Stimulated activated naive B cell treated with anti-CD40 and anti-IgM and Interleukin-4, amounts not matched to agents 10 μg/mL and 1 μg/mL and 100 μg/mL, for 72 hours (primary cell): Measurements from ENCODE around the gene BPGM.

Experiments
- ATAC-seq, 2 donors: fragments of 150-1000 bp; cut with Tn5 transposase; replicated peaks; 2 replicates each; pipeline ENCODE4 v1.10.0; 2021; ENCODE audit warnings: moderate library complexity in 1 of 2
- DNase-seq: peaks from one replicate; pipeline ENCODE4 v3.0.0; 2021
- H3K27ac Mint-ChIP-seq: one replicate; pipeline ENCODE4 v1.8.0; 2022; ENCODE audit warnings: mild to moderate bottlenecking, mixed read lengths
- H3K27me3 Mint-ChIP-seq, 2 donors: one replicate each; pipeline ENCODE4 v1.8.0; 2022; ENCODE audit warnings: mixed read lengths in 2 of 2
- H3K36me3 Mint-ChIP-seq, 2 donors: one replicate each; pipeline ENCODE4 v1.8.0; 2022; ENCODE audit warnings: mixed read lengths in 2 of 2, mild to moderate bottlenecking in 1 of 2
- H3K4me1 Mint-ChIP-seq, 2 donors: one replicate each; pipeline ENCODE4 v1.8.0; 2022; ENCODE audit warnings: mixed read lengths in 2 of 2, mild to moderate bottlenecking in 1 of 2
- H3K4me3 Mint-ChIP-seq, 2 donors: one replicate each; pipeline ENCODE4 v1.8.0; 2022; ENCODE audit warnings: mild to moderate bottlenecking in 2 of 2, mixed read lengths in 2 of 2, moderate library complexity in 1 of 2
- H3K9me3 Mint-ChIP-seq, 2 donors: one replicate each; pipeline ENCODE4 v1.8.0; 2022; ENCODE audit warnings: mixed read lengths in 2 of 2, mild to moderate bottlenecking in 1 of 2

Gene BPGM

DNA sequence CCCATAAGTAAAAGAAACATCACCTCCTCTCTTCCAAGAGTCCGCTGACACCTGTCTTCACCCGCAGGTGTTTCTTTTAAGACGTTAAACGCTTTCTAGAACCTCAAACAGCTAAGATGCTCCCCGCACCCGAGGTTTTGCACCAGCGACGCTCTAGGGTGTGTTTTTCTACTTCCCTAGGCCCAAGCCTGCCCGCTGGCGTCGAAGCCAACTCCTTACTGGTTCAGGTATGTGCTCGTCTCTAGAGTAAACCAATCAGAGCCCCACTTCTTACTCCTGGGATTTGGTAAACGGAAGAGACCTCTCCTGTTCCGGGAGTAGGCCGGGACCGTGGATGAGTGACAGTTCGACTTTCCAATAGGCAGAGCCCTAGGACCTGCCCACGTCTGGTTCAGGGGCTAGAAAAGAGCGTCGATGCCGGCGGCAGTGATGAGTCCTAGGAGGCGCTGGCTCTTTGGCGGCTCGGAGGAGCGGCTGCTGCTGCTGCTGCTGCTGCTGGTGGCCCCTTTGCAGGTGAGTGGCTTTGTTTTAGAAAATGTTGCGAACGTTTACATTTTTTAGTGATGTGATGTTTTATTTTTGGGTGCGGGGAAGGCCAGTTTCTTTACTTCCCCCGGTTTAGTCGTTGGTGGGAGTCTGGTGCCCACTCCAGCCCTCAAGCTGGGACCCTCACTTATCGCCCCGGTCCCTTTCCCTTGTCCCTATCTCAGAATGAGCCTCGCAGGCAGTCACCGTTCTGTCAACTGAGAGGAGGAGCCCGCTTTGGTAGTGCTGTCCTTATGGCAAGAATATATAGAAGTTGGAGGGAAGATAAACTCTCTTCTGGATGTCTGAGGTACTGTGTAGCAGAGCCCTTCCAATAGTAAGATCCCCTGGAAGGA is at the start of gene BPGM:
Gene BPGM (plus strand): TSS at position 429 of the 881 bp plus-strand sequence. CDS start 14,655 bp downstream, outside the sequence.
- peaks cover 2 to 4% of the 10 kb centered on the region in 2 donors for H3K9me3 Mint-ChIP-seq
- ATAC-seq (peak; percentile 96 to 97), DNase-seq (peak; percentile 98)
- no peak within 1 kb of the TSS for H3K27ac Mint-ChIP-seq
- H3K27me3 Mint-ChIP-seq, result no peaks in the 10 kb centered on the region
- H3K4me1 Mint-ChIP-seq, result peaks cover 20 to 29% of the 10 kb centered on the region in 2 donors
- no peak within 1 kb of the TSS for H3K4me3 Mint-ChIP-seq
- H3K36me3 Mint-ChIP-seq, result peaks cover 14 to 26% of the 10 kb centered on the region in 2 donors

DNA sequence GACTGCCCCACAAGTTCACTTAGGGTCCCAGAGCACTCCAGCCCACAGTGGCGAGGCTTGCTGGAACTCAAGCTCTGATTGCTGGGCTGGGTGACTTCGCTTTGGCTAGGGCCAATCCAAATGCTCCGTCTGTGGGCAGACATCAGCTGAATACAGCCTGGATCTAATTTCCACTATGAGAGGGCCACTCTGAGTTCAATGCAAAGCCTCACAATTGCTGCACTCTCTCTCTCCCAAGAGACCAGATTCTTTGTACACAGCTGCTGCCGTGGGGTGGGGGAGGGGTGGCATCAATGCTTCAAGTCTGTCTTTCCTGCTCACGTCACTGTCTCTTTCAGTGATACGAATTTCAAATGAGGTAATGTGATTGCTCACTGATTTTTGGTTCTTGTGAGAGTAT is 47.3 kb upstream of the BPGM start:
- DNase-seq (no peak), ATAC-seq (no peak)
- Mint-ChIP-seq H3K4me3 (no peak overlapping the region), H3K27me3 (peaks cover 18 to 36% of the 10 kb centered on the region in 2 donors), H3K36me3 (peaks cover 0 to 3% of the 10 kb centered on the region in 2 donors), H3K27ac (no peak overlapping the region), H3K9me3 (peaks cover 6 to 10% of the 10 kb centered on the region in 2 donors), H3K4me1 (no peaks in the 10 kb centered on the region)

DNA sequence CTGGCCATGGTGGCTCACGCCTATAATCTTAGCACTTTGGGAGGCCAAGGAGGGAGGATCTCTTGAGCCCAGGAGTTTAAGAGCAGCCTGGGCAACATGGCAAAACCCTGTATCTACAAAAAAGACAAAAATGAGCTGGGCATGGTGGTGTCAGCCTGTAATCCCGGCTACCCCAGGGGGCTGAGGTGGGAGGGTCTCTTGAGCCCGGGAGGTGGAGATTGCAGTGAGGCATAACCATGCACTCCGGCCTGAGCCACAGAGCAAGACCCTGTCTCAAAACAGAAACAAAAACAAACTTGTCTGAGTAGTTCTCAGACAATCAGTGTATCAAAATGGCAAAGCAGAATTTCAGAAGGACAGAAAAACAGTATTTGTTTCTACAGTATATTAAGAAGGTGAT is 45.2 kb upstream of the BPGM start:
- peaks cover 5 to 6% of the 10 kb centered on the region in 2 donors for H3K9me3 Mint-ChIP-seq
- ATAC-seq (no peak), DNase-seq (no peak)
- peaks cover 26 to 48% of the 10 kb centered on the region in 2 donors for H3K27me3 Mint-ChIP-seq
- no peak overlapping the region for H3K27ac Mint-ChIP-seq
- H3K36me3 Mint-ChIP-seq, result peaks cover 0 to 3% of the 10 kb centered on the region in 2 donors
- H3K4me1 Mint-ChIP-seq, result peaks cover 1 to 3% of the 10 kb centered on the region in 2 donors
- no peak overlapping the region for H3K4me3 Mint-ChIP-seq

DNA sequence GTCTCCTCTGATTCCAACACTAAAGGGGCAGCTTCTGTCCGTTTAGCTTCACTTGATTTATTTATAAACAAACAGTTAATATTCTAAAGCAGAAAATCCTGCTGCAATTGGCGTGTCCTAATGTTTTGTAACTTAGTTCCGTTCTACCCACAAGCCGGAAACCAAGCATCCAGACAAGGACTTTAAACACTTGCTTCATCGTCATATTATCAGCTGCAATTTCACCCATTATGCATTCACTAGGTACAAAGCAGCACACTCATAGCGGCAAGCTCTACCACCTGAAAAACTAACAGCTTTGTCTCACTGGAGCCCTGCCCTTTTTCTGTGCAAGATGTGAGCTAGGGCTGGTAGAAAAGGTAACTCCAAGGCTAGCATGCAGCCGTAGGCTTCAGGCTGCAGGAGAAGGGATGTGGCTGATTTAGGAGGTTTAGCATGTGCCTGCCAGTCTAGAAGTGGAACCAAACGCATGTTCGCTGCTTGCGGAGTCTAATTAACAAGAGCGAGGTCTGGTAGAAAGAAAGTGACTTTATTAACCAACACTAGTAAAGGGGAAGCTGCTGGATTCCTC is 43.7 kb upstream of the BPGM start:
- peaks cover 0 to 3% of the 10 kb centered on the region in 2 donors for H3K36me3 Mint-ChIP-seq
- H3K27ac Mint-ChIP-seq, result no peak overlapping the region
- DNase-seq (no peak), ATAC-seq (no peak)
- peaks cover 5 to 6% of the 10 kb centered on the region in 2 donors for H3K9me3 Mint-ChIP-seq
- H3K27me3 Mint-ChIP-seq, result peaks cover 36 to 48% of the 10 kb centered on the region in 2 donors
- no peak overlapping the region for H3K4me3 Mint-ChIP-seq
- H3K4me1 Mint-ChIP-seq, result peaks cover 3 to 6% of the 10 kb centered on the region in 2 donors

DNA sequence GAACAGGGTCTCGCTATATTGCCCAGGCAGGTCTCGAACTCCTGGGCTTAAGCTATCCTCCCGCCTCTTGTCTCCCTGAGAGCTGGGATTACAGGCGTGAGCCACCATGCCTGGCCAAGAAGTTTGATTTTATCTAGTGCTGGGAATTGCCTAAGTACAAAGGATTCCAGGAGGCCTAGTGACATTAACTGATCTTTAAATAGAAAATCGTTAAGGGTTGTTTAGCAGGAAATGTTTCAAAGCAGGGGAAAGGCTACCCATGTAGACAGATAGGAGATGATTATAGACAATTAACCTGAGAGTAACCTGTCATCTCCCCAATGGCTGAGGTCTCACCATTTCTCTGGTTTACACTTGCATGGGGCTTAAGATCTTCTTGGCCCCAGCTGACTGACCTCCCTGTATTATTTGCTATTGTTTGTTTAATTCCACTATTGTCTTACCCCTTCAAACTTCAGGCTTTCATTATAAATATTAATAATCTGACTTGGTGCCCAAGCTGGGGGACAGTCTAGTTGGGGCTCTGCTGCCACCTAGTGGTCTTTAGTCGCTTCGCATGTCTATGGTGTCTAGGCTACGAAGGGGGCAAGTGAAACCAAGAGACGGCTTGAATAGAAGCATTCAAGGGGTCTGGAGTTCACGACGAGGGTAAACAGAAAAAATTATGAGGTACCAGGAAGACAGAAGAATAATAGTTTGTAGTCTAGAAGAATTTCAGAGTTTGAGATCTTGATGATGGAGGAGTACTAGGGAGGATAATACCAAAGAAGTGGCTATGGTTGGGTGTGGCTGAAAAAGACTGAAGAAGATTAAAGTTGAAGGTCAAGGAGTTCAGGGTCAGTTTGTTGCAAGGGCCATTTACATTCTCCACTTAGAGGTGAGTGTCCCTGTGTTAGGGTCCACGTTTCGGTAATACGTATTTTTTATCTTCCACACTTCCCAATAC is 40.4 kb upstream of the BPGM start:
- Mint-ChIP-seq H3K36me3 (no peaks in the 10 kb centered on the region), H3K27ac (no peak overlapping the region)

DNA sequence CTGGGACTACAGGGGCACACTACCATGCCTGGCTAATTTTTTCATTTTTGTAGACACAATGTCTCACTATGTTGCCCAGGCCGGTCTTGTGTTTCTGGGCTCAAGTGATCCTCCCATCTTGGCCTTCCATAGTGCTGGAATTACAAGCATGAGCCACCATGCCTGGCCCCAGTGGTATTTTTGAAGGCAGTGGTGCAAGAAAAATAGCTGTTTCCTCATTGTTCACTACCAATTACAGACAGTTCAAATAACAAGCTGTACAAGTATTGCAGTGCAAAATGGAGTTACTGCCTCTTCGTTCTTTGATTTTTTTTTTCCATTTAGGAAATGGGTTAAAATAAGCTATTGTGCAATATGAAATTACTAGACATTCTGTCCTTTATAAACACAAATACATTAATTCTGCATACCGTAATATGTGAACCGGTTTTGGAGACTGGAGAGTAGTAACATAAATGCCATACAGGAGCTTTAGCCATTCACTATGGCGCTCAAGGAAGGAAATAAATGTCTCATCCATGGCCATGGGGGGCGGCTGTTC is 35.0 kb upstream of the BPGM start:
- H3K27ac Mint-ChIP-seq, result no peak overlapping the region

More for the DNA sequence above, 40.4 kb upstream of the BPGM start:
- Mint-ChIP-seq H3K4me1 (peaks cover 3 to 6% of the 10 kb centered on the region in 2 donors), H3K27me3 (peaks cover 28 to 42% of the 10 kb centered on the region in 2 donors), H3K4me3 (no peak overlapping the region), H3K9me3 (no peaks in the 10 kb centered on the region)
- DNase-seq, result peak; percentile 23
- peak; percentile 89 to 93 for ATAC-seq

DNA sequence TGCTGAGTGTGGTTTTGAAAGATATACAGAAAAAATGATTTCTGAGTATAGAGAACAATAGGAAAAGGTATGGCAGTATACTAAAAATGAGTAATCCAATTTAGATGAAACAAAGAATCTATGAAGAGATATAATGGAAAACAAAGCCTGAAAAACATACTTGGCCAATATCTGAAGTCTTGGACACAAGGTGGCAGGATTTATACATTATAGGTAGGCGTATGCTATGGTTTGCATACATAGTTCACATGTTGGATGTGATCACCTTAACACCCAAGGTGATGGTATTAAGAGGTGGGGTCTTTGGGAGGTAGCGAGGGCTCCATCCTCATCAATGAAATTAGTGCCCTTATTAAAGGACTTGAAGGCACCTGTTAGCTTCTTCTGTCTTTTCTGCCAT is 34.5 kb upstream of the BPGM start:
- peaks cover 22 to 34% of the 10 kb centered on the region in 2 donors for H3K27me3 Mint-ChIP-seq
- no peaks in the 10 kb centered on the region for H3K36me3 Mint-ChIP-seq
- no peak overlapping the region for H3K4me3 Mint-ChIP-seq
- peaks cover 3 to 8% of the 10 kb centered on the region in 2 donors for H3K4me1 Mint-ChIP-seq
- peaks cover 0 to 1% of the 10 kb centered on the region in 2 donors for H3K9me3 Mint-ChIP-seq
- DNase-seq (no peak), ATAC-seq (no peak)
- no peak overlapping the region for H3K27ac Mint-ChIP-seq

More for the DNA sequence above, 35.0 kb upstream of the BPGM start:
- Mint-ChIP-seq H3K27me3 (peaks cover 22 to 30% of the 10 kb centered on the region in 2 donors), H3K4me3 (no peak overlapping the region), H3K4me1 (peaks cover 3 to 8% of the 10 kb centered on the region in 2 donors), H3K9me3 (peaks cover 0 to 1% of the 10 kb centered on the region in 2 donors), H3K36me3 (no peaks in the 10 kb centered on the region)
- DNase-seq (no peak), ATAC-seq (no peak)

DNA sequence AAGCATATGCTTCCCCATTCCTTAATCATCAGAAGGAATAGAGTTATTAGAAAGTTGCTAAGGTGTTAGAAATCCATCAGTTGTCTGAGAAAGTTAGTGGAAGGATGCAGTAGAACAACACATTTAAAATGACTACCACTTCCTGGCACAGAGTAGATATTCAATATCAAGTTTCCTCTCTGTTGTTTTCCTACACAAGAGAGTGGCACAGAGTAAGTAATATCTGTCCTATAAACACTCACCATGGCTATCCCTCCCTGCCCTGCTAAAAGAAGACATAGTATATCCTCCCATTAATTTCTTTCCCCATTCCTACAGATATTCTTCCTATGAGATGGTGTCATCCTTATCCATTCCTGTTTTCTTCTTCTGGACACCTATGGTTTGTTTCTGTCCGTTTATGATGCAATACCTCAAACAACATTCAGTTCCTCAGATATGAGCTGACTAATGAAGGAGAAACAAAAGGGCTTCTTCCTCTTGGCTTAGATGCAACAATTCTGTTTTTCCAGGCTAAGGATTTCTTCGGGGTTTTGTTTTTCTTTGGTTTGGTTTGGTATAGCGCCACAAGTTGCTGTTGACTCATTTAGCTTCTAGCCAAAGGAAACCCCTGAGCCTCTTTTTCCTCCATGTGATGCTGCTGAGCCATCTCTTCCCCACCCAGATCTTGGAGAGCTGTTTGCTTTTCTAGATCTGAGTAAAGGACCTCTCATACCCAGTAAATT is 32.9 kb upstream of the BPGM start:
- DNase-seq (no peak), ATAC-seq (peak in 1 of 2 donors; percentile 48)
- peaks cover 3 to 8% of the 10 kb centered on the region in 2 donors for H3K4me1 Mint-ChIP-seq
- no peaks in the 10 kb centered on the region for H3K36me3 Mint-ChIP-seq
- peaks cover 22 to 28% of the 10 kb centered on the region in 2 donors for H3K27me3 Mint-ChIP-seq
- H3K9me3 Mint-ChIP-seq, result peaks cover 0 to 1% of the 10 kb centered on the region in 2 donors
- no peak overlapping the region for H3K4me3 Mint-ChIP-seq
- H3K27ac Mint-ChIP-seq, result no peak overlapping the region

DNA sequence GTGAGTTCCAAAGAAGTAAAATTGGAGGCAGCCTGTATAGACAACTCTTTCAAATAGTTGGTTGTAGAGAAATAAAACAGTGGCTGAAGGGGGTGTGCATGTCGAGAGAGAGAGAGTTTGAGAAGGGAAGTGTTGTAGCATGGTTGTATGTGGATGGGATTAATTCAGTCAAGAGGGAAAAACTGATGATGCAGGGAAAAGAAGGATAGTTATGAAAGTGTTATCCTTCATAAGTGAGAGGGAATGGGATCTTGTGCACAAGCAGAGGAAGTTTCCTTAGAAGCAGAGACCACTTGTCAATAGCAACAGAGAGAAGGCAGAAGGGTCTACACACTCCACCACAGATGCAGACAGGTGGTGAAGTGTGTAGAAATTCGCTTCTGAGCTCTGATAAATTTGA is 30.0 kb upstream of the BPGM start:
- H3K9me3 Mint-ChIP-seq, result peaks cover 0 to 1% of the 10 kb centered on the region in 2 donors
- H3K27ac Mint-ChIP-seq, result no peak overlapping the region
- H3K36me3 Mint-ChIP-seq, result no peaks in the 10 kb centered on the region
- peaks cover 3 to 8% of the 10 kb centered on the region in 2 donors for H3K4me1 Mint-ChIP-seq
- no peak for DNase-seq
- peaks cover 22 to 34% of the 10 kb centered on the region in 2 donors for H3K27me3 Mint-ChIP-seq
- no peak overlapping the region for H3K4me3 Mint-ChIP-seq
- no peak for ATAC-seq

DNA sequence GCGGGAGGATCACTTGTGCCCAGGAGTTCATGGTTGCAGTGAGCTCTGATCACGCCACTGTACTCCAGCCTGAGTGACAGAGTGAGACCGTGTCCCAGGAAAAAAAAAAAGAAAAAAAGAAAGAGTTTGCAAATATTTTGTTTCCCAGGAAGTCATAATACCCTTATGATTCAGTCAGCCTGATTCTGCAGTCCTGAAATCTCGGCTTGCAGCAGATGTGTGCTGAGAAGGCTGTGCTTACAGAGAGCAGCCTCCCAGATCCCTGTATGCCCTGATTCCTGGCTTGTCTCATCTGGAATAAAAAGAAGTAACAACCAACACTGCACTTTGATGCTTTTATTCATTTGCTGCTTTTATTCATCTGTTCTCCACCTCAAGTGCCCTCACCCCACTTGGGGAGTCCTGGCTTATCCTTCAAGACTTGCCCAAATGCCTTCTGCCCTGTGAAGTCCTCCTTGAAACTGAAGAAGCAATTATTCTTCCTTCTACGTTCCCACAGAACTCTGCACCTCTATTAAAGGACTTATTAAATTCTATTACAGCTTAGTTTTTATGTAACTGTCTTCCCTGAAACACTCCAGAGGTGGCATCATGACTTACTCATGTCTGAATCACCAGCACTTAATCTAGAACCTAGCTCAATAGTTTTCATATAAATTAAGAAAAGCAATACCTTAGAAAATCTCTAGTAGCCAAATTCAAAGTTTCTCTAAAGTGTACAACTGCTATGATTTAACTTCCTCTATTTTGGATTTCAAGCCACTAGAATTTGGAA is 27.7 kb upstream of the BPGM start:
- DNase-seq (no peak), ATAC-seq (no peak)
- peaks cover 3 to 4% of the 10 kb centered on the region in 2 donors for H3K4me1 Mint-ChIP-seq
- H3K36me3 Mint-ChIP-seq, result no peaks in the 10 kb centered on the region
- H3K27me3 Mint-ChIP-seq, result peaks cover 31 to 49% of the 10 kb centered on the region in 2 donors
- no peaks in the 10 kb centered on the region for H3K9me3 Mint-ChIP-seq
- H3K4me3 Mint-ChIP-seq, result no peak overlapping the region
- no peak overlapping the region for H3K27ac Mint-ChIP-seq

DNA sequence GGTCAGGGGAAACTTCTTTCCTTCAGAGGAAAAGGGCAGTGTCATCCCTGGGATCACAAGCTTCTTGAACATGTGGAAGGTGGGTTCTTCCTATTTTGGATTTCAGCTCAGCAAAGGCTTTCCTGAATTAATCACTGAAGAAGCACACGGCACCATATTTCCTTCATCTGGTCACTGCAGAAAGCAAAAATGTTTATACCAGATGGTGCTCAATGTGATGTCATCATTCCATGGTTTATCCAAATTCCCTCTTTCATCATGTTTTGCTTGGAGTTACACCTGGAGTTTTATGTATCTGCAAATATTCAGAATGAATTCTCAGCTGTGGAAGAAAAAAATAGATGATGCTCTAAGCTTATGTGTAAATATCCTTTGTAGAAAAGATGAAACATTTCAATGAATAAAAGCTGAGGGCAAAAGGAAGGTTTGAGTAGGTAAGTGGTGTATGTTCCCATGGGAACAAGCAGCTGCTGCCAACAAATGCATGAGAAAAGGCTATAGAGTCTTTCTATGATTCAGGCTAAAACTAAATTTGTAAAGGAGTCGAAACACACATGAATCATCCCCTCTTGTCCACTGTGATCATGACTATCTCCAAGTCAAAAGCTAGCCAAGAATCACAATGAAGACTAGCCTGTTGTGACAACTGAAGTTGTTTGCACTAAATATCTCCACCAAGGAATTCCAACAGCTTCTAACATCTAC is 26.9 kb upstream of the BPGM start:
- no peak overlapping the region for H3K27ac Mint-ChIP-seq
- DNase-seq (no peak), ATAC-seq (no peak)
- no peaks in the 10 kb centered on the region for H3K4me1 Mint-ChIP-seq
- H3K36me3 Mint-ChIP-seq, result no peaks in the 10 kb centered on the region
- no peak overlapping the region for H3K4me3 Mint-ChIP-seq
- no peaks in the 10 kb centered on the region for H3K9me3 Mint-ChIP-seq
- H3K27me3 Mint-ChIP-seq, result peaks cover 28 to 54% of the 10 kb centered on the region in 2 donors

DNA sequence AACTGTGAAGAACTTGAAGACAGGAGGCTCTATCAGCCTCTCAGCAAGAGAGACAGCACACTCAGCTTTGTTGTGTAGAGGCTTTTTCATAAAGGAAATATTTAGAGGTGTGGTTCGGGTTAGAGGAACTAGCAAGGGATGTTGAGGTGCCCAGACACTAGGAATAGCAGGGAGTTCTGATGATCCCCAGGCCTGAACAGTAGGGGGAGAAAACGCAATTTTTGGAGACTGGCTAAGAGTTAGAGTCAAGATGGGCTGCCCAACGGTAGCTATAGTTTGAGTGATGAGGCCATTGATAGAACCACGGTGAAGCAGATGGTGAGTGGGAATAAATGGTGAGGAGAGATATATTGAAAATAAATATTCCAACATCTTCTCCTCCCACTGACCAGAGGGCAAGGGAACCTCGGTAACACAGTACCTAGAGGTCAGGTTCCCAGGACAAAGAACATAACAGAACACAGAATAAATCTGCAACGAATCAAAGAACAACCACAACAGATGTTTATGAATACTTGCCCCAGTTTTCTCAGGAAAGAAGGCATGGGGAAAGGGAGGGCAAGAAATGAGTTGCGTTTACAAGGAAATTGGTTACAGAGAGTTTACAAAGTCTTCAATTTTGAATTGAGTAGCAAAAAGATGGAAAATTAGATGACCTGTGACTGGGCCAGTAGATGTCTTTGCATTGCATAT is 24.2 kb upstream of the BPGM start:
- peaks cover 0 to 3% of the 10 kb centered on the region in 2 donors for H3K4me1 Mint-ChIP-seq
- H3K27me3 Mint-ChIP-seq, result peaks cover 22 to 39% of the 10 kb centered on the region in 2 donors
- no peaks in the 10 kb centered on the region for H3K36me3 Mint-ChIP-seq
- H3K9me3 Mint-ChIP-seq, result no peaks in the 10 kb centered on the region
- ATAC-seq (no peak), DNase-seq (no peak)
- H3K27ac Mint-ChIP-seq, result no peak overlapping the region
- H3K4me3 Mint-ChIP-seq, result no peak overlapping the region
